Measurements from ENCODE around the gene MEIS2.

Gene MEIS2

GRCh38 chr15:36925653-36926426 is 174.5 kb downstream of the MEIS2 start:
- no peak overlapping the region for H3K4me2 ChIP-seq (ENCODE audit: low read length)
- H3K36me3 ChIP-seq (replicated peaks; ENCODE audit: low read depth, low read length), result no peaks in the 10 kb centered on the region
- no peaks in the 10 kb centered on the region for H3K27me3 ChIP-seq (ENCODE audit: low read depth, low read length)
- H4K20me1 ChIP-seq (ENCODE audit: insufficient read depth, low read length), result no peaks in the 10 kb centered on the region
- no peaks in the 10 kb centered on the region for H3K4me1 ChIP-seq (ENCODE audit: low read length)
- no peak overlapping the region for H3K27ac ChIP-seq (ENCODE audit: low read length)
- H3K9me3 ChIP-seq (ENCODE audit: insufficient read depth, low read length), result no peaks in the 10 kb centered on the region
- no peak overlapping the region for H3K4me3 ChIP-seq (ENCODE audit: low read length)
- TF ChIP-seq EZH2phosphoT487 (IDR thresholded peaks at IDR 0.05; ENCODE audit: low read depth) (no peak), CTCF (IDR thresholded peaks at IDR 0.05; ENCODE audit: low read depth, low read length) (no peak)
- H3K79me2 ChIP-seq (ENCODE audit: low read length), result no peaks in the 10 kb centered on the region
- H3K9ac ChIP-seq (ENCODE audit: low read length), result no peak overlapping the region
- no peak overlapping the region for H2AFZ ChIP-seq (ENCODE audit: low read depth, low read length)

DNA sequence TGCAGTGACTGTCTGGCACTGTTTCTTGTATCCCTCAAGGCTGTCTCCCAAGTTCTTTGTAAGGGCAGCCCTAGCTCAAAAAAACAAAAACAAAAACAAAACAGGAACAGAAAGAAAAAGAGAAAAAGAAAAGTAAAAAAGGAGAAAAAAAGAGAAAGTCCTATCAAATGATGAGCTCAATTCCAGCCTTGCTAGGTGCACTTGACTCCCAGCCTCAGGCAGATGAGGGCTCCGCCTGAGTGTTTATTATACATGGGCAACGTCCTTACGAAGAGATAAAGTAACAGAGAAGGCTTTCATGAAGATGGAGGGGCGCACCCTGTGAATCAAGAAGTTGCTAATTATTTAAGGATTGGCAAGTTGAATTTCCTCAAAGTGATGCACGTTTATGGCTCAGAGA is 175.3 kb downstream of the MEIS2 start:
- H3K4me2 ChIP-seq (ENCODE audit: low read length), result no peak overlapping the region
- H3K4me1 ChIP-seq (ENCODE audit: low read length), result no peaks in the 10 kb centered on the region
- H3K4me3 ChIP-seq (ENCODE audit: low read length), result no peak overlapping the region
- H3K9ac ChIP-seq (ENCODE audit: low read length), result no peak overlapping the region
- H3K27me3 ChIP-seq (ENCODE audit: low read depth, low read length), result no peaks in the 10 kb centered on the region
- H3K36me3 ChIP-seq (replicated peaks; ENCODE audit: low read depth, low read length), result no peaks in the 10 kb centered on the region
- H4K20me1 ChIP-seq (ENCODE audit: insufficient read depth, low read length), result no peaks in the 10 kb centered on the region
- H3K9me3 ChIP-seq (ENCODE audit: insufficient read depth, low read length), result no peaks in the 10 kb centered on the region
- no peak overlapping the region for H3K27ac ChIP-seq (ENCODE audit: low read length)
- H2AFZ ChIP-seq (ENCODE audit: low read depth, low read length), result no peak overlapping the region
- H3K79me2 ChIP-seq (ENCODE audit: low read length), result no peaks in the 10 kb centered on the region
- TF ChIP-seq EZH2phosphoT487 (IDR thresholded peaks at IDR 0.05; ENCODE audit: low read depth), result no peak
- no peak for TF ChIP-seq CTCF (IDR thresholded peaks at IDR 0.05; ENCODE audit: low read depth, low read length)

DNA sequence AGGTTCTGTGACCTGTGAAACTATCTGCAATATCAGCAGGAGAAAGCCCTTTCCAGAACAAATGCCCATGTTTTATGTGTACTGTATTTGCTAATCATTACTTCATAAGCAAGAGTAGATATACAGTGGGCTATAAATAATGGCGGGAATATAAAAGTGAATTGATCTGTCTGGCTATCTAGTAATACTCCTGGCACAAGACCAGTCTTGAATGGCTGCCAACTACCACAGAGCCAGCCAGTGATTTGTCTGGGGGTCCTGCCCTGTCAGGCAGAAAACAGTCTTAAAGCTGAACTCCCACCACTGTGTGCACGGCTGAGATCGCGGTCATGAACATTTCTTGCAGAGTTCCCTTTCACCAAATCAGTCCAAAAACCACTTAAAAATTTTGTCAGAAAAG is 176.3 kb downstream of the MEIS2 start:
- H3K36me3 ChIP-seq (replicated peaks; ENCODE audit: low read depth, low read length), result no peaks in the 10 kb centered on the region
- no peak overlapping the region for H2AFZ ChIP-seq (ENCODE audit: low read depth, low read length)
- no peak overlapping the region for H3K27ac ChIP-seq (ENCODE audit: low read length)
- no peak overlapping the region for H3K4me3 ChIP-seq (ENCODE audit: low read length)
- H3K27me3 ChIP-seq (ENCODE audit: low read depth, low read length), result no peaks in the 10 kb centered on the region
- H3K9me3 ChIP-seq (ENCODE audit: insufficient read depth, low read length), result no peaks in the 10 kb centered on the region
- H3K4me2 ChIP-seq (ENCODE audit: low read length), result no peak overlapping the region
- H4K20me1 ChIP-seq (ENCODE audit: insufficient read depth, low read length), result no peaks in the 10 kb centered on the region
- H3K4me1 ChIP-seq (ENCODE audit: low read length), result no peaks in the 10 kb centered on the region
- no peaks in the 10 kb centered on the region for H3K79me2 ChIP-seq (ENCODE audit: low read length)
- no peak overlapping the region for H3K9ac ChIP-seq (ENCODE audit: low read length)
- TF ChIP-seq CTCF (IDR thresholded peaks at IDR 0.05; ENCODE audit: low read depth, low read length), result no peak
- TF ChIP-seq EZH2phosphoT487 (IDR thresholded peaks at IDR 0.05; ENCODE audit: low read depth), result no peak

DNA sequence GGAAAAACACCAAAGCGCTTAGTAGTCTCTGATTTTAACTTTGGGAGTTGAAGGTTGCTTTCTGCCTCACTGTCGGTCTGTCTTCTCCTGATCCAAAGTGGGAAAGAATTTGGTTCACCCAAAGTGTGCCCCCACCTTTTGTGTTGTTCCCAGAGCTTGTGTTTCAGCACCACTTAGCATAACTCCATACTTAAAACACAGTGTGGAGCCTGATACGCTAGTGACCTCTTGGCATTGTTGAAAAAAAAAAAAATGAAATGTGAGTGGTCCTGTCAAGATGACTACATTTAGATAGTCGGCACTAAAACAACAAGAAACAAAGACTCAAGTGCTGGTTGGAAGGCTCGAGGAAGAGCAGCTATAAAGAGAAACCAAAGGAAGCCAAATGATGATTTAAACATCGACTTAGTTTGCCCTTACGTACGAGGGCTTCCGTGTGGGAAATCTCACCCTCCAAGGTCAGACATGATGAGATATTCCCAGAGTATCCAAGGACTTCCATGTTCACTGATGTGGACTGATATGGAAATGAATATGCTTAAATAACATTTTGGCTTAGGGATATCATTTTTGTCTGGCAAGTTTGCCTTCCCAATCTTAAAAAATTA is 178.8 kb downstream of the MEIS2 start:
- H3K4me2 ChIP-seq (ENCODE audit: low read length), result no peak overlapping the region
- no peak overlapping the region for H3K4me3 ChIP-seq (ENCODE audit: low read length)
- H3K27me3 ChIP-seq (ENCODE audit: low read depth, low read length), result no peaks in the 10 kb centered on the region
- TF ChIP-seq EZH2phosphoT487 (IDR thresholded peaks at IDR 0.05; ENCODE audit: low read depth), result no peak
- no peaks in the 10 kb centered on the region for H4K20me1 ChIP-seq (ENCODE audit: insufficient read depth, low read length)
- H3K27ac ChIP-seq (ENCODE audit: low read length), result no peak overlapping the region
- no peaks in the 10 kb centered on the region for H3K36me3 ChIP-seq (replicated peaks; ENCODE audit: low read depth, low read length)
- H3K4me1 ChIP-seq (ENCODE audit: low read length), result no peaks in the 10 kb centered on the region
- H3K9me3 ChIP-seq (ENCODE audit: insufficient read depth, low read length), result no peaks in the 10 kb centered on the region
- H3K79me2 ChIP-seq (ENCODE audit: low read length), result no peaks in the 10 kb centered on the region
- no peak overlapping the region for H2AFZ ChIP-seq (ENCODE audit: low read depth, low read length)
- no peak overlapping the region for H3K9ac ChIP-seq (ENCODE audit: low read length)

Data from OCI-LY3 (cell line).